ENCODE data around the gene GLTP. TPM values are rescaled to one million over a fixed set of nuclear protein-coding genes. Genes with fewer than 3 reads are reported as not detected.

Gene GLTP
- total and polyA plus RNA-seq, 2 donors from 2014 or later, result 45.9 to 56.4 TPM

DNA sequence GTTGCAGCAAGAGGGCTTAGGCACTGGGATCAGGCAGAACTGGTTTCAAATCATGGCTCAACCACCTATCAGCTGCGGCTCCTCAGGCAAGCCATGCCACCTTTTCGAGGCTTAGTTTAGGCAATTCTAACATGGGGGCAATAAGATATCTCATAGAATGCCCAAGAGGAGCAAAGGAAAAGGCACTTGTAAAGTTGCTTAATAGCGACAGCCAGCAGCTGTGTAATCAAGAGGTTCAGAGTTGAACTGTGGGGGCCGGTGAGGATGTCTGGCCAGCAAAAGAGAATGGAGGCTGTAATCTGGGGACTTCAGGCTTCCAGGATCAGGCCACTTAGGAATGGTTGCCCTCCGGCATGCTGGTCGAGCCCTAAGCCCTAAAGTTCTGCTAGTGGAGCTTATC, 16.7 kb upstream of the GLTP start:
- DNase-seq, result no peak
- FAIRE-seq, result no peak
- Histone ChIP-seq H3K4me3 (ENCODE audit: low read length in 3 of 3) (no peak overlapping the region), H3K9me3 (ENCODE audit: control insufficient read depth in 2 of 3, insufficient read depth in 1 of 3, low read length in 3 of 3) (no peaks in the 10 kb centered on the region), H3K27ac (ENCODE audit: low read depth in 2 of 2, low read length in 2 of 2) (no peak overlapping the region), H3K27me3 (ENCODE audit: control insufficient read depth, insufficient read depth, low read length) (no peaks in the 10 kb centered on the region), H3K9ac (ENCODE audit: low read length in 3 of 3) (no peak overlapping the region), H3K4me1 (ENCODE audit: control insufficient read depth in 2 of 3, insufficient read depth in 2 of 3, low read depth in 1 of 3, low read length in 3 of 3) (peaks cover 0 to 8% (median 0%) of the 10 kb centered on the region in 3 donors), H3K36me3 (ENCODE audit: control insufficient read depth in 2 of 3, insufficient read depth in 3 of 3, low read length in 3 of 3) (no peaks in the 10 kb centered on the region)
- TF ChIP-seq, protein P1, sequence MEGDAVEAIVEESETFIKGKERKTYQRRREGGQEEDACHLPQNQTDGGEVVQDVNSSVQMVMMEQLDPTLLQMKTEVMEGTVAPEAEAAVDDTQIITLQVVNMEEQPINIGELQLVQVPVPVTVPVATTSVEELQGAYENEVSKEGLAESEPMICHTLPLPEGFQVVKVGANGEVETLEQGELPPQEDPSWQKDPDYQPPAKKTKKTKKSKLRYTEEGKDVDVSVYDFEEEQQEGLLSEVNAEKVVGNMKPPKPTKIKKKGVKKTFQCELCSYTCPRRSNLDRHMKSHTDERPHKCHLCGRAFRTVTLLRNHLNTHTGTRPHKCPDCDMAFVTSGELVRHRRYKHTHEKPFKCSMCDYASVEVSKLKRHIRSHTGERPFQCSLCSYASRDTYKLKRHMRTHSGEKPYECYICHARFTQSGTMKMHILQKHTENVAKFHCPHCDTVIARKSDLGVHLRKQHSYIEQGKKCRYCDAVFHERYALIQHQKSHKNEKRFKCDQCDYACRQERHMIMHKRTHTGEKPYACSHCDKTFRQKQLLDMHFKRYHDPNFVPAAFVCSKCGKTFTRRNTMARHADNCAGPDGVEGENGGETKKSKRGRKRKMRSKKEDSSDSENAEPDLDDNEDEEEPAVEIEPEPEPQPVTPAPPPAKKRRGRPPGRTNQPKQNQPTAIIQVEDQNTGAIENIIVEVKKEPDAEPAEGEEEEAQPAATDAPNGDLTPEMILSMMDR (IDR thresholded peaks at IDR 0.05; ENCODE audit: borderline replicate concordance, extremely low read depth, insufficient read depth), result no peak
- intact Hi-C loops (cut with DNase I), result no loop called here

DNA sequence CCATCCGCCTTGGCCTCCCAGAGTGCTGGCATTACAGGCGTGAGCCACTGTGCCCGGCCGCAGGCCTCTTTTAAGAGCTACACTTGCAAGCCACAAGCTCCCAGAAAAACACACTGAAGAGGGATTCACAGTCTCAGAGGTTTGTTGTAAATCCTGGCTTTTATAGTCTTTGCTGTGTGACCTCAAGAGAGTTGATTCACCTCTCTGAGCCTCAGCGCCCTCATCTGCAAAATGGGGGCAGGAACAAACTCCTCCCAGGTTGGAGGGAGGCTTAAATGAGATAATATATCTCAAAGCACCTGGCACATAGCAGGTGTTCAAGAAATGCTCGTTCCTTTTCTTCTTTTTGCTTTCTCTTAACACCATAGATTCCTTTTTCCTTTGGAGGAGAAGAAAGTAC, 15.8 kb upstream of the GLTP start:
- no peak for FAIRE-seq

DNA sequence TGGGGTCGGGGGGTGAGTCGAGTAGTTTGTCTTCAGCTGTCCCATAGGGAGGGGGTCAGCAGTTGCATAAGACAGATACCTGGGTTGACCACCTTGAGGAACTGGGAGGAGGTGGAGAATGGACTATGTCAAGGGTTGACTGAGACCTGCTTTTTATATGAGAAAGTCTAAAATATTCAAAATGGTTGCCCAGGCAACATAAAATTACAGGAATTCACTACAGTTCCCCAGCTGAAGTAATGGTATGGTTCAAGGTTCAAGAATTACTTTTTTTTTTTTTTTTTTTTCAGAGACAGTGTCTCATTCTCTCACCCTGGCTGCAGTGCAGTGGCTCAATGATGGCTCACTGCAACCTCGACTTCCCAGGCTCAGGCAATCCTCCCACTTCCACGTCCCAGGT, 14.6 kb upstream of the GLTP start:
- H3K4me3 ChIP-seq (ENCODE audit: low read length in 3 of 3), result no peak overlapping the region
- H3K9me3 ChIP-seq (ENCODE audit: control insufficient read depth in 2 of 3, insufficient read depth in 1 of 3, low read length in 3 of 3), result no peaks in the 10 kb centered on the region
- H3K36me3 ChIP-seq (ENCODE audit: control insufficient read depth in 2 of 3, insufficient read depth in 3 of 3, low read length in 3 of 3), result no peaks in the 10 kb centered on the region
- H3K9ac ChIP-seq (ENCODE audit: low read length in 3 of 3), result no peak overlapping the region
- DNase-seq (no peak), FAIRE-seq (no peak)
- intact Hi-C loops (cut with DNase I), result no loop called here
- H3K27ac ChIP-seq (ENCODE audit: low read depth in 2 of 2, low read length in 2 of 2), result no peak overlapping the region
- no peaks in the 10 kb centered on the region for H3K27me3 ChIP-seq (ENCODE audit: control insufficient read depth, insufficient read depth, low read length)
- TF ChIP-seq, protein P1 (IDR thresholded peaks at IDR 0.05; ENCODE audit: borderline replicate concordance, extremely low read depth, insufficient read depth), result no peak
- H3K4me1 ChIP-seq (ENCODE audit: control insufficient read depth in 2 of 3, insufficient read depth in 2 of 3, low read depth in 1 of 3, low read length in 3 of 3), result peaks cover 0 to 2% (median 0%) of the 10 kb centered on the region in 3 donors

More for the DNA sequence above, 15.8 kb upstream of the GLTP start:
- Histone ChIP-seq H3K27me3 (ENCODE audit: control insufficient read depth, insufficient read depth, low read length) (no peaks in the 10 kb centered on the region), H3K9ac (ENCODE audit: low read length in 3 of 3) (no peak overlapping the region), H3K36me3 (ENCODE audit: control insufficient read depth in 2 of 3, insufficient read depth in 3 of 3, low read length in 3 of 3) (no peaks in the 10 kb centered on the region), H3K4me3 (ENCODE audit: low read length in 3 of 3) (no peak overlapping the region), H3K27ac (ENCODE audit: low read depth in 2 of 2, low read length in 2 of 2) (no peak overlapping the region), H3K9me3 (ENCODE audit: control insufficient read depth in 2 of 3, insufficient read depth in 1 of 3, low read length in 3 of 3) (no peaks in the 10 kb centered on the region), H3K4me1 (ENCODE audit: control insufficient read depth in 2 of 3, insufficient read depth in 2 of 3, low read depth in 1 of 3, low read length in 3 of 3) (peaks cover 0 to 8% (median 0%) of the 10 kb centered on the region in 3 donors)
- intact Hi-C loops (cut with DNase I), result no loop called here
- DNase-seq, result no peak
- TF ChIP-seq, protein P1 (IDR thresholded peaks at IDR 0.05; ENCODE audit: borderline replicate concordance, extremely low read depth, insufficient read depth), result no peak

All from kidney (tissue), 14 donors.